Measurements from ENCODE around the gene PRDX2.
A peak's percentile ranks its signal among the peaks of the same experiment; 100 is the strongest.
"Not testable (repeated sequence)": the region's sequence is repeated elsewhere in the genome, so short reads cannot be mapped to it uniquely, and the experiment has no call there.

Gene PRDX2

DNA sequence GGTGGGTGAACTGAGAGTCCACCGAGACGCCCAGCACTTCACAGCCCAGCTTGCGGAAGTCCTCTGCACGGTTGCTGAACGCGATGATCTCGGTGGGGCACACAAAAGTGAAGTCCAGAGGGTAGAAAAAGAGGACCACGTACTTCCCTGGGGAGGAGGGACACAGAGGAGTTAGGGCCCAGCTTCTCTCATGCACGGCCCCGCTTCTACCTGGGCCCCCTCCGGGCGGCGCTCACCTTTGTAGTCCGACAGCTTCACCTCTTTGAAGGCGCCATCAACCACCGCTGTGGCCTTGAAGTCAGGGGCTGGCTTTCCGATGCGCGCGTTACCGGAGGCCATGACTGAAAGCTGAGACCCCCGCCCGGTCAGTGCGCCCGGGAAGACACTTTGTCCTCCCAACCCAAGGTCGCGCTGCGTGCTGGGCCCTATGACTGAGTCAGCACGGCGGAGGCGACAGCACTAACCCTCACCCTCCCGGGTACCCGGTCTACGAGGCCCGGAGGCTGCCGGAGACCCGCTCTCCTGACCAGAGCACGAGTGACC is 606 bp downstream of the PRDX2 start:
- Histone ChIP-seq H3K27ac (ENCODE audit: low read depth, low read length) (0 out of 2 replicates have a peak overlapping the region, but pooled peaks have one; percentile 7), H3K79me2 (ENCODE audit: control insufficient read depth, low read length) (peaks cover 21% of the 10 kb centered on the region)

DNA sequence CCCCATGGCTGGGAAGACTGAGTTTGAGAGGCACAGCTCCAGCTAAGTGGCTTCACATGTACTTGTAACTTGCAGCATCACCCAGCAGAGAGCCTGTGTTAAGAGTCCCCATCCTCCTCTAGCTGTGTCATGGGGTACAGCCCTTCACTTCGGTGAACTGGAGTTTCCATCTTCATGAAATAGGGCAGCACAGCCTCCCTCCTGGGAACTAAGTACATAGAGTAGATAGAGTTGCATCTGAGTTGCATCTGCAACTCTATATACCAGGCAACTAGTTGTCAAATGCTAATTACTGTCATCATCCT is 1.2 kb downstream of the PRDX2 start:
- TF ChIP-seq CTCF (IDR thresholded peaks at IDR 0.05; ENCODE audit: low read depth, low read length, poor library complexity, severe bottlenecking), result no peak
- no peak for TF ChIP-seq EZH2phosphoT487 (IDR thresholded peaks at IDR 0.05; ENCODE audit: borderline replicate concordance, low read length)
- Histone ChIP-seq H3K36me3 (ENCODE audit: control insufficient read depth, low read length) (peaks cover 16% of the 10 kb centered on the region), H3K4me2 (ENCODE audit: low read length) (peak overlapping the region; percentile 66), H3K4me1 (ENCODE audit: control insufficient read depth, low read length) (peaks cover 32% of the 10 kb centered on the region), H3K27ac (ENCODE audit: low read depth, low read length) (no peak overlapping the region), H3K9me3 (ENCODE audit: control insufficient read depth, insufficient read depth, low read length) (no peaks in the 10 kb centered on the region), H3F3A (ENCODE audit: control insufficient read depth, insufficient read depth) (0 out of 2 replicates have a peak, but pooled peaks cover 6% of the 10 kb centered on the region), H3K79me2 (ENCODE audit: control insufficient read depth, low read length) (peaks cover 21% of the 10 kb centered on the region), H3K4me3 (ENCODE audit: low read length) (peak overlapping the region; percentile 74), H3K9me2 (replicated peaks; ENCODE audit: control insufficient read depth, low read length) (no peaks in the 10 kb centered on the region), H4K20me1 (ENCODE audit: control insufficient read depth, insufficient read depth, low read depth, low read length) (0 out of 2 replicates have a peak, but pooled peaks cover 3% of the 10 kb centered on the region), H3K27me3 (ENCODE audit: control insufficient read depth, low read length) (no peaks in the 10 kb centered on the region)

More for the DNA sequence above, 606 bp downstream of the PRDX2 start:
- Histone ChIP-seq H3K4me2 (ENCODE audit: low read length) (peak overlapping the region; percentile 66), H3K36me3 (ENCODE audit: control insufficient read depth, low read length) (peaks cover 16% of the 10 kb centered on the region), H3K4me3 (ENCODE audit: low read length) (peak overlapping the region; percentile 74), H3K9me2 (replicated peaks; ENCODE audit: control insufficient read depth, low read length) (no peaks in the 10 kb centered on the region), H3F3A (ENCODE audit: control insufficient read depth, insufficient read depth) (0 out of 2 replicates have a peak, but pooled peaks cover 6% of the 10 kb centered on the region), H3K9me3 (ENCODE audit: control insufficient read depth, insufficient read depth, low read length) (no peaks in the 10 kb centered on the region), H4K20me1 (ENCODE audit: control insufficient read depth, insufficient read depth, low read depth, low read length) (0 out of 2 replicates have a peak, but pooled peaks cover 3% of the 10 kb centered on the region), H3K27me3 (ENCODE audit: control insufficient read depth, low read length) (no peaks in the 10 kb centered on the region), H3K4me1 (ENCODE audit: control insufficient read depth, low read length) (peaks cover 33% of the 10 kb centered on the region)
- TF ChIP-seq EZH2phosphoT487 (IDR thresholded peaks at IDR 0.05; ENCODE audit: borderline replicate concordance, low read length), result no peak
- peak; percentile 9 for TF ChIP-seq CTCF (IDR thresholded peaks at IDR 0.05; ENCODE audit: low read depth, low read length, poor library complexity, severe bottlenecking)

DNA sequence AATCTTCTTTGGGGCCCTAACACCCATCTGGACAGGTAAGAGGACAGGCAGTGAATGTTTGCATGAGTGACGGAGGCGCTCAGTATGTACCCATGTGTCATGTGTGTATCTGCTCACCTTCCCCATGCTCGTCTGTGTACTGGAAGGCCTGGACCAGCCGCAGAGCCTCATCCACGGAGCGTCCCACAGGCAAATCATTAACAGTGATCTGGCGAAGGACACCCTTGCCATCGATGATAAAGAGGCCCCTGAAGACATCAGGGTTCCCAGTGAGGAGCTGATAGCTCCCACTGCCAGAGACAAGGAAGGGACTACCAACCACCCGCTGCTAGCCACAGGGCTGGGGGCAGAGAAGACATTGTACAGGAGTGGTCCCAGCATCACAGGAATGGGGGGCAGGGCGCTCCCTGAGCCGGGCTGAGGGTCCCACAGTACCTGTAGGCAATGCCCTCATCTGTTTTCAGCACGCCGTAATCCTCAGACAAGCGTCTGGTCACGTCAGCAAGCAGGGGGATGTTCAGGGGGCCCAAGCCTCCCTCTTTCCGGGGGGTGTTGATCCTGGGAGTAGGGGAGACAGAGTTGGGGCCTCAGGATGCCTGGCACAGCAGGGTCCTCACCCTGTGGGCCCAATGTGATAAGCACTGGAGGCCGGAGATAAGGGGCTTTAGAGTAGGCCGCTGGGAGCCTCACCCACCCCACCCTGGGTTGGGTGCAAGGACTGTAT is 1.7 kb downstream of the PRDX2 start:
- no peak for TF ChIP-seq CTCF (IDR thresholded peaks at IDR 0.05; ENCODE audit: low read depth, low read length, poor library complexity, severe bottlenecking)
- no peak for TF ChIP-seq EZH2phosphoT487 (IDR thresholded peaks at IDR 0.05; ENCODE audit: borderline replicate concordance, low read length)
- Histone ChIP-seq H3K9me2 (replicated peaks; ENCODE audit: control insufficient read depth, low read length) (no peaks in the 10 kb centered on the region), H3K9me3 (ENCODE audit: control insufficient read depth, insufficient read depth, low read length) (no peaks in the 10 kb centered on the region), H3K36me3 (ENCODE audit: control insufficient read depth, low read length) (peaks cover 16% of the 10 kb centered on the region), H3K4me1 (ENCODE audit: control insufficient read depth, low read length) (peaks cover 32% of the 10 kb centered on the region), H3K27ac (ENCODE audit: low read depth, low read length) (no peak overlapping the region), H3K27me3 (ENCODE audit: control insufficient read depth, low read length) (no peaks in the 10 kb centered on the region), H4K20me1 (ENCODE audit: control insufficient read depth, insufficient read depth, low read depth, low read length) (0 out of 2 replicates have a peak, but pooled peaks cover 3% of the 10 kb centered on the region), H3K4me2 (ENCODE audit: low read length) (peak overlapping the region; percentile 66), H3K4me3 (ENCODE audit: low read length) (peak overlapping the region; percentile 74; the same call in 1 of the 2 replicates), H3K79me2 (ENCODE audit: control insufficient read depth, low read length) (peaks cover 21% of the 10 kb centered on the region), H3F3A (ENCODE audit: control insufficient read depth, insufficient read depth) (0 out of 2 replicates have a peak, but pooled peaks cover 6% of the 10 kb centered on the region)

GRCh38 chr19:12797607-12798006 is 4.0 kb downstream of the PRDX2 start:
- Histone ChIP-seq H3K4me1 (ENCODE audit: control insufficient read depth, low read length) (peaks cover 42% of the 10 kb centered on the region), H3K79me2 (ENCODE audit: control insufficient read depth, low read length) (peaks cover 28% of the 10 kb centered on the region), H3K36me3 (ENCODE audit: control insufficient read depth, low read length) (peaks cover 20% of the 10 kb centered on the region), H3F3A (ENCODE audit: control insufficient read depth, insufficient read depth) (peaks cover 13% of the 10 kb centered on the region)
- H3K4me2 ChIP-seq (ENCODE audit: low read length); H3K9me2 ChIP-seq (replicated peaks; ENCODE audit: control insufficient read depth, low read length); H3K27ac ChIP-seq (ENCODE audit: low read depth, low read length); H3K27me3 ChIP-seq (ENCODE audit: control insufficient read depth, low read length); H3K9me3 ChIP-seq (ENCODE audit: control insufficient read depth, insufficient read depth, low read length); H3K4me3 ChIP-seq (ENCODE audit: low read length); H4K20me1 ChIP-seq (ENCODE audit: control insufficient read depth, insufficient read depth, low read depth, low read length): not testable (repeated sequence)

Data from DOHH2 (cell line).